Measurements from ENCODE around the gene RAI1.
A peak's percentile ranks its signal among the peaks of the same experiment; 100 is the strongest.

Gene RAI1

GRCh38 chr17:17752089-17752820, 71.0 kb downstream of the RAI1 start:
- TF ChIP-seq SIN3A (IDR thresholded peaks at IDR 0.05; ENCODE audit: borderline replicate concordance, insufficient read depth, low read length), result no peak
- peak; percentile 79 for TF ChIP-seq FOXP2 (optimal IDR thresholded peaks at IDR 0.05; ENCODE audit: borderline replicate concordance, extremely low read depth, extremely low read length, insufficient read depth)
- no peak; the same call in 1 of the 2 replicates for TF ChIP-seq TAF1 (IDR thresholded peaks at IDR 0.05; ENCODE audit: borderline replicate concordance, insufficient read depth, low read length)

- TF ChIP-seq SIN3A (IDR thresholded peaks at IDR 0.05; ENCODE audit: borderline replicate concordance, insufficient read depth, low read length), result no peak
- TF ChIP-seq TAF1 (IDR thresholded peaks at IDR 0.05; ENCODE audit: borderline replicate concordance, insufficient read depth, low read length), result no peak
- TF ChIP-seq REST (IDR thresholded peaks at IDR 0.05; ENCODE audit: insufficient read depth in 1 of 2, low read depth in 2 of 2, low read length in 2 of 2), result no peak
- TF ChIP-seq FOXP2 (optimal IDR thresholded peaks at IDR 0.05; ENCODE audit: borderline replicate concordance, extremely low read depth, extremely low read length, insufficient read depth), result no peak
- no peak for TF ChIP-seq POLR2AphosphoS5 (IDR thresholded peaks at IDR 0.05; ENCODE audit: low read depth, low read length)
Measured at GRCh38 chr17:17752821-17753321, 71.6 kb downstream of the RAI1 start.

GRCh38 chr17:17754719-17755686, 73.7 kb downstream of the RAI1 start:
- TF ChIP-seq SIN3A (IDR thresholded peaks at IDR 0.05; ENCODE audit: borderline replicate concordance, insufficient read depth, low read length) (no peak), TAF1 (IDR thresholded peaks at IDR 0.05; ENCODE audit: borderline replicate concordance, insufficient read depth, low read length) (no peak), FOXP2 (optimal IDR thresholded peaks at IDR 0.05; ENCODE audit: borderline replicate concordance, extremely low read depth, extremely low read length, insufficient read depth) (no peak), REST (IDR thresholded peaks at IDR 0.05; ENCODE audit: insufficient read depth in 1 of 2, low read depth in 2 of 2, low read length in 2 of 2) (no peak), POLR2AphosphoS5 (IDR thresholded peaks at IDR 0.05; ENCODE audit: low read depth, low read length) (no peak)

GRCh38 chr17:17755715-17756114, 74.5 kb downstream of the RAI1 start:
- no peak for TF ChIP-seq FOXP2 (optimal IDR thresholded peaks at IDR 0.05; ENCODE audit: borderline replicate concordance, extremely low read depth, extremely low read length, insufficient read depth)

GRCh38 chr17:17757391-17757791, 76.1 kb downstream of the RAI1 start:
- TF ChIP-seq TAF1 (IDR thresholded peaks at IDR 0.05; ENCODE audit: borderline replicate concordance, insufficient read depth, low read length) (no peak), FOXP2 (optimal IDR thresholded peaks at IDR 0.05; ENCODE audit: borderline replicate concordance, extremely low read depth, extremely low read length, insufficient read depth) (no peak), REST (IDR thresholded peaks at IDR 0.05; ENCODE audit: insufficient read depth in 1 of 2, low read depth in 2 of 2, low read length in 2 of 2) (no peak), SIN3A (IDR thresholded peaks at IDR 0.05; ENCODE audit: borderline replicate concordance, insufficient read depth, low read length) (no peak), POLR2AphosphoS5 (IDR thresholded peaks at IDR 0.05; ENCODE audit: low read depth, low read length) (no peak)

Measured in PFSK-1 (cell line).